Kidney glomerular epithelial cell (primary cell): ENCODE results near the gene SYT6.

ENCODE experiments used
- DNase-seq: peaks from one replicate; lab custom pipeline; 2025; lab: John Stamatoyannopoulos, UW

Gene SYT6

GRCh38 chr1:114154146-114154962 lies 685 bp upstream of the SYT6 start:
- no peak for DNase-seq

GRCh38 chr1:114152508-114153260 lies 985 bp downstream of the SYT6 start:
- no peak for DNase-seq

- no peak for DNase-seq
These were observed 1.6 kb downstream of the SYT6 start for GRCh38 chr1:114152089-114152507.

- no peak for DNase-seq
These were observed 3.7 kb downstream of the SYT6 start for GRCh38 chr1:114150016-114150415.

- DNase-seq = no peak
These were observed 4.5 kb downstream of the SYT6 start for GRCh38 chr1:114149211-114149610.

- DNase-seq = no peak
These were observed 8.0 kb downstream of the SYT6 start for GRCh38 chr1:114145504-114146151.

- DNase-seq = no peak
These were observed 9.7 kb downstream of the SYT6 start for GRCh38 chr1:114144016-114144415.

GRCh38 chr1:114139540-114139939 lies 14.1 kb downstream of the SYT6 start:
- no peak for DNase-seq

- no peak for DNase-seq
These were observed 16.2 kb downstream of the SYT6 start for GRCh38 chr1:114137497-114137896.

GRCh38 chr1:114135786-114136185 lies 17.9 kb downstream of the SYT6 start:
- DNase-seq = no peak

GRCh38 chr1:114134518-114134917 lies 19.2 kb downstream of the SYT6 start:
- no peak for DNase-seq

- DNase-seq = no peak
These were observed 20.5 kb downstream of the SYT6 start for GRCh38 chr1:114133129-114133528.

- DNase-seq = no peak
These were observed 22.0 kb downstream of the SYT6 start for GRCh38 chr1:114131526-114132220.

- no peak for DNase-seq
These were observed 22.7 kb downstream of the SYT6 start for GRCh38 chr1:114130846-114131525.

GRCh38 chr1:114130213-114130612 lies 23.5 kb downstream of the SYT6 start:
- no peak for DNase-seq

- no peak for DNase-seq
These were observed 25.4 kb downstream of the SYT6 start for GRCh38 chr1:114128293-114128692.

GRCh38 chr1:114126261-114127095 lies 27.2 kb downstream of the SYT6 start:
- no peak for DNase-seq

GRCh38 chr1:114124644-114125043 lies 29.0 kb downstream of the SYT6 start:
- DNase-seq = no peak

GRCh38 chr1:114122941-114123618 lies 30.6 kb downstream of the SYT6 start:
- no peak for DNase-seq

GRCh38 chr1:114118351-114118990 lies 35.2 kb downstream of the SYT6 start:
- no peak for DNase-seq
